K562 (cell line): ENCODE data around the gene EIF1. TPM values are rescaled to one million over a fixed set of nuclear protein-coding genes. Genes with fewer than 3 reads are reported as not detected.

Source experiments
- ATAC-seq: fragments of 200-7000 bp; cut with Tn5 transposase; 3 replicates; pipeline ENCODE4 v1.9.1; 2020; ENCODE audit warnings: moderate library complexity
- BruUV-seq: library from RNA; stranded (reverse); fragments of 400-500 nt; replicated peaks from 2 replicates; lab custom pipeline; 2021; lab: Mats Ljungman, UMichigan
- CTCF ChIA-PET: fragments of 300-600 bp; formaldehyde crosslinking; extraction: SDS; loops from one replicate; lab custom pipeline; 2021; ENCODE audit warnings: low intra/inter-chr PET ratio; lab: Yijun Ruan, JAX
- POLR2A ChIA-PET: fragments of 300-600, 350-650 bp; sonication (Branson Sonifier 250); formaldehyde crosslinking; extraction: SDS; loops from one replicate; lab custom pipeline; 2021; ENCODE audit warnings: antibody characterized with exemption, inconsistent platforms; lab: Yijun Ruan, JAX
- DNase-seq, 4 experiments: peaks; one replicate each; pipeline versions ENCODE4 v3.0.0 to v3.0.0-alpha.2; 2011 to 2018; ENCODE audit warnings: low spot score in 3 of 4, mixed read lengths in 3 of 4; ENCODE audit errors: extremely low read depth in 1 of 4
- FAIRE-seq: peaks from 2 replicates; lab custom pipeline; 2011; peaks lifted over from hg19 to GRCh38; lab: Jason Lieb, UNC
- H2AFZ ChIP-seq: 2 replicates; pipeline ENCODE4 v1.6.0; 2011; ENCODE audit warnings: low read depth, low read length, control low read depth, inconsistent platforms
- H3K27ac ChIP-seq: fragments of 200-600 bp; 3 replicates; pipeline ENCODE4 v1.8.0; 2011; ENCODE audit warnings: low read depth, mild to moderate bottlenecking, control low read depth, inconsistent platforms, low read length, moderate library complexity, mixed read lengths; ENCODE audit errors: extremely low read depth
- H3K27me3 ChIP-seq, 2 experiments: fragments of 300-600 bp in 1 of 2; 2 replicates in 1 of 2; 3 replicates in 1 of 2; pipeline versions ENCODE4 v1.6.0 to v1.8.0; 2011; ENCODE audit warnings: inconsistent platforms in 2 of 2, low read length in 2 of 2, mild to moderate bottlenecking in 1 of 2, mixed read lengths in 1 of 2, moderate library complexity in 1 of 2; ENCODE audit not compliant: control insufficient read depth in 2 of 2, insufficient read depth in 2 of 2
- H3K36me3 ChIP-seq: fragments of 300-600 bp; 3 replicates; pipeline ENCODE4 v1.8.0; 2011; ENCODE audit warnings: mild to moderate bottlenecking, low read length, inconsistent platforms; ENCODE audit not compliant: control insufficient read depth, insufficient read depth
- H3K4me1 ChIP-seq, 2 experiments: fragments of 200-600 bp in 1 of 2; replicated peaks in 1 of 2; 2 replicates in 1 of 2; 3 replicates in 1 of 2; pipeline versions ENCODE4 v1.5.1 to v1.8.0; 2011; ENCODE audit warnings: inconsistent platforms in 2 of 2, low read length in 2 of 2, mild to moderate bottlenecking in 1 of 2, mixed read lengths in 1 of 2, moderate library complexity in 1 of 2; ENCODE audit not compliant: control insufficient read depth in 2 of 2, insufficient read depth in 2 of 2
- H3K4me2 ChIP-seq: 2 replicates; pipeline ENCODE4 v1.6.1; 2011; ENCODE audit warnings: low read length, control low read depth, inconsistent platforms, mixed read lengths; ENCODE audit not compliant: insufficient read depth
- H3K4me3 ChIP-seq: fragments of 200-600 bp; sonication (generic), shearing (Covaris generic); 2 replicates; pipeline ENCODE4 v1.5.1; 2016; ENCODE audit warnings: control low read depth, inconsistent platforms
- H3K79me2 ChIP-seq: fragments of 200-600 bp; 3 replicates; pipeline ENCODE4 v1.8.0; 2011; ENCODE audit warnings: low read length, inconsistent platforms; ENCODE audit not compliant: control insufficient read depth, insufficient read depth
- H3K9ac ChIP-seq, 2 experiments: 2 replicates each; pipeline versions ENCODE4 v1.6.0 to v1.6.1; 2011; ENCODE audit warnings: low read depth in 2 of 2, low read length in 2 of 2, control low read depth in 1 of 2, inconsistent platforms in 1 of 2, mild to moderate bottlenecking in 1 of 2, mixed read lengths in 1 of 2; ENCODE audit not compliant: insufficient read depth in 1 of 2
- H3K9me1 ChIP-seq: one replicate; pipeline ENCODE4 v1.6.0; 2011; ENCODE audit warnings: inconsistent platforms, mild to moderate bottlenecking, low read length, moderate library complexity; ENCODE audit not compliant: control insufficient read depth, insufficient read depth
- H3K9me3 ChIP-seq: replicated peaks from 2 replicates; pipeline ENCODE4 v1.5.1; 2011; ENCODE audit warnings: low read depth, low read length, inconsistent platforms; ENCODE audit not compliant: control insufficient read depth, insufficient read depth
- H4K20me1 ChIP-seq: replicated peaks from 2 replicates; pipeline ENCODE4 v1.6.1; 2011; ENCODE audit warnings: low read length, inconsistent platforms, mixed read lengths; ENCODE audit not compliant: control insufficient read depth, insufficient read depth
- BCL6 ChIP-seq: fragments of 250-450 bp; sonication (Bioruptor Pico); IDR thresholded peaks from 2 replicates; pipeline ENCODE4 v1.4.0; 2020
- C11orf30 ChIP-seq: fragments of 450-650 bp; IDR thresholded peaks from 2 replicates; pipeline ENCODE4 v1.6.1; 2016; ENCODE audit warnings: low read depth, mild to moderate bottlenecking
- CBX5 ChIP-seq: IDR thresholded peaks from 2 replicates; pipeline ENCODE4 v1.6.1; 2014; ENCODE audit warnings: low read depth, borderline replicate concordance
- NR3C1 ChIP-seq: sonication (generic); formaldehyde crosslinking; IDR thresholded peaks from 2 replicates; pipeline ENCODE4 v1.8.1; 2022; ENCODE audit warnings: missing genetic modification reagents
- PHB ChIP-seq: fragments of 250-450 bp; sonication (Bioruptor Pico); IDR thresholded peaks from 2 replicates; pipeline ENCODE4 v1.5.0; 2021
- SAP30 ChIP-seq: fragments of 200-600 bp; sonication (generic); IDR thresholded peaks from 2 replicates; pipeline ENCODE4 v1.6.1; 2012; ENCODE audit warnings: borderline replicate concordance, low read depth, mild to moderate bottlenecking, moderate library complexity, low read length, control low read depth, inconsistent platforms; ENCODE audit not compliant: insufficient read depth, poor library complexity, severe bottlenecking
- TCF3 ChIP-seq: sonication (generic); formaldehyde crosslinking; IDR thresholded peaks from 2 replicates; pipeline ENCODE4 v1.4.0; 2020; ENCODE audit warnings: mild to moderate bottlenecking, missing genetic modification reagents
- ZNF232 ChIP-seq: sonication (generic); formaldehyde crosslinking; IDR thresholded peaks from 2 replicates; pipeline ENCODE4 v1.8.0; 2022; ENCODE audit warnings: mild to moderate bottlenecking, missing genetic modification reagents
- ZNF639 ChIP-seq, 2 experiments: fragments of 200-800 bp in 1 of 2; sonication (Bioruptor generic) in 1 of 2; sonication (generic) in 1 of 2; formaldehyde crosslinking in 1 of 2; IDR thresholded peaks in 1 of 2; conservative IDR thresholded peaks in 1 of 2; 2 replicates each; pipeline versions ENCODE4 v1.5.0 to v1.6.1; 2016 to 2020; ENCODE audit warnings: missing compliant biosample characterization in 1 of 2, missing genetic modification characterization in 1 of 2, missing genetic modification reagents in 1 of 2
- ZNF696 ChIP-seq: fragments of 250-450 bp; sonication (Bioruptor Pico); conservative IDR thresholded peaks from 2 replicates; pipeline ENCODE4 v1.4.0; 2020; ENCODE audit warnings: mild to moderate bottlenecking, moderate library complexity
- WGBS: fragments of 100-300 bp; shearing (Covaris generic); methylation state at CpG from one replicate; pipeline ENCODE4 v1.1.6; 2016; ENCODE audit warnings: low coverage, mixed read lengths; ENCODE audit not compliant: insufficient coverage; ENCODE audit errors: missing lambda C conversion rate; 5-methylcytosine and 5-hydroxymethylcytosine counted together
- in situ Hi-C: fragments of 300-500 bp; cut with MboI; formaldehyde crosslinking; loops from 4 replicates; pipeline ENCODE4 v1.15.0; 2018; ENCODE audit warnings: inconsistent platforms, mixed read lengths
- intact Hi-C: fragments of 100-400 bp; cut with micrococcal nuclease; formaldehyde crosslinking; loops from 2 replicates; pipeline ENCODE4 v1.14.2; 2022
- polyA plus RNA-seq, 8 experiments: library from polyadenylated mRNA; depleted of rRNA in 4 of 8; stranded (reverse) in 5 of 8; unstranded in 3 of 8; fragments of >200 nt; fragmentation: Nextera tagmentation in 2 of 8; fragmentation: Illumina TruSeq in 1 of 8; extraction: Ambion mirVana in 2 of 8; extraction: Trizol in 1 of 8; gene quantifications; 2 replicates each; pipeline versions ENCODE4 v1.2.1 to v1.2.3, GENCODE V29; 2011 to 2014; ENCODE audit warnings: inconsistent platforms in 1 of 8, missing spikeins in 1 of 8
- total RNA-seq, 7 experiments: library from RNA; depleted of rRNA in 6 of 7; stranded (reverse); fragments of >200 nt in 6 of 7; fragmentation: Illumina TruSeq in 2 of 7; extraction: Trizol in 2 of 7; gene quantifications; 2 replicates each; pipeline versions ENCODE4 v1.2.1 to v1.2.3, GENCODE V29; 2011 to 2021; ENCODE audit warnings: low replicate concordance in 1 of 7
- TF ChIP-seq, protein P1 (sequence below): fragments of 250-450 bp; sonication (Bioruptor Pico); IDR thresholded peaks from 2 replicates; pipeline ENCODE4 v1.4.0; 2020; ENCODE audit warnings: mild to moderate bottlenecking, moderate library complexity

Gene EIF1
- total and polyA plus RNA-seq, 9 of the 15 experiments (the other 6 are each of a cell fraction or from before 2014, with no cell fraction given) = 67.0 to 1,204 (median 320) TPM

DNA sequence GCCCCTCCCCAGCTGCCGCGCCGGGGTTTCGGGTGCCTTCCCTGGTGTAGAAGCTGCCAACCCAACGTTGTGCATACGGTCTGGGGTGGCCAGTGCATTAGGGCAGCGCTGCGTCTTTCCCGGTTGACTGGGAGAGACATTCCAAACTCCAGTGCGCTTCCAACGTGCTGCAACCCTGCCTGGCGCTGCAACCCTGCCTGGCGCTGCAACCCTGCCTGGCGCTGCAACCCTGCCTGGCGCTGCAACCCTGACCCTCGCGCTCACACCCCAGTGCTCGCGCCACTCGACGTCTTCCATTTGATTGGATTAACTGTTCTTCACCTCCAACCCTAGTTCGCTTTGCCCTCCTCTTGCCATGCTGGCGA is 46.2 kb downstream of the EIF1 start:
- BruUV-seq = no TSS peak

DNA sequence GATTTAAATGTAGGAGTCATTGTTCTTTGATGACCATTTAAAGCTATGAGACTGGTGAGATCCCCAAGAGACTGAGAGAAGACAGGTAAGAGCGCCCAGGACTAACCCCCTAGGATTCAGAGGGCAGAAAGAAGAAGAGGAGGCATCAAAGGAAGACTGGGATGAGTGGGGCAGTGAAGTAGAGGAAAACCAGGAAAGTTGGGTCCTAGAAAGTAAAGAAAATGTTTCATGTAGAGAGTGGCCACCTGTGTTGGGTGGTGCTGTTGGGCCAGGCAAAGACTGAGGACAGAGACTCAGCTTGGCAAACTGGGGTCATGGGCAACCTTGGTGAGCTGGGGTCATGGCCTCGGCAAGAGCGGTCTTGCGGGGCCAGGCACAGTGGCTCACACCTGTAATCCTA is 47.1 kb downstream of the EIF1 start:
- POLR2A ChIA-PET = interaction anchor here (1.1 to 1.2 kb wide), 2 partner anchors 47 to 50 kb away, joined by 5 read pairs; partner anchors contain the start of gene EIF1
- Histone ChIP-seq H3K36me3 (no peaks in the 10 kb centered on the region), H3K9ac (no peak overlapping the region), H3K27me3 (peaks cover 32 to 49% of the 10 kb centered on the region in 2 experiments), H3K4me3 (no peak overlapping the region), H3K9me1 (no peaks in the 10 kb centered on the region), H3K27ac (no peak overlapping the region), H2AFZ (no peak overlapping the region), H3K4me1 (peaks cover 4 to 25% of the 10 kb centered on the region in 2 experiments; a peak in 4 of 5 replicates), H3K4me2 (no peak overlapping the region), H4K20me1 (no peaks in the 10 kb centered on the region; the same call in 1 of the 2 replicates), H3K79me2 (no peaks in the 10 kb centered on the region), H3K9me3 (no peaks in the 10 kb centered on the region)
- intact Hi-C loops = loop anchor here (5.0 kb wide), 1 partner anchor 152 kb away; no protein-coding TSS in a partner anchor
- in situ Hi-C loops = loop anchor here (5.0 to 25.0 kb wide), 4 partner anchors 67 to 377 kb away; partner anchors contain the start of genes DHX58, HSPB9 and KAT2A
- 0% methylated on average over 4 of the region's 4 CpGs for WGBS
- CTCF ChIA-PET = no interaction called here
- no peak for TF ChIP-seq ZNF639 (CRISPR knock-in tag; conservative IDR thresholded peaks at IDR 0.05 in 1 of 2, IDR thresholded peaks at IDR 0.05 in 1 of 2)
- TF ChIP-seq BCL6 (CRISPR knock-in tag) = no peak
- TF ChIP-seq ZNF696 (CRISPR knock-in tag) = no peak
- no peak for TF ChIP-seq PHB
- TF ChIP-seq TCF3 (CRISPR knock-in tag) = no peak
- no peak for TF ChIP-seq ZNF232
- TF ChIP-seq SAP30 = no peak
- TF ChIP-seq CBX5 = no peak
- no peak for TF ChIP-seq NR3C1
- TF ChIP-seq, protein P1, sequence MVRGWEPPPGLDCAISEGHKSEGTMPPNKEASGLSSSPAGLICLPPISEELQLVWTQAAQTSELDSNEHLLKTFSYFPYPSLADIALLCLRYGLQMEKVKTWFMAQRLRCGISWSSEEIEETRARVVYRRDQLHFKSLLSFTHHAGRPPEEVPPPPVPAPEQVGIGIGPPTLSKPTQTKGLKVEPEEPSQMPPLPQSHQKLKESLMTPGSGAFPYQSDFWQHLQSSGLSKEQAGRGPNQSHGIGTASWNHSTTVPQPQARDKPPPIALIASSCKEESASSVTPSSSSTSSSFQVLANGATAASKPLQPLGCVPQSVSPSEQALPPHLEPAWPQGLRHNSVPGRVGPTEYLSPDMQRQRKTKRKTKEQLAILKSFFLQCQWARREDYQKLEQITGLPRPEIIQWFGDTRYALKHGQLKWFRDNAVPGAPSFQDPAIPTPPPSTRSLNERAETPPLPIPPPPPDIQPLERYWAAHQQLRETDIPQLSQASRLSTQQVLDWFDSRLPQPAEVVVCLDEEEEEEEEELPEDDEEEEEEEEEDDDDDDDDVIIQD (CRISPR knock-in tag) = no peak
- FAIRE-seq (no peak), DNase-seq (no peak), ATAC-seq (no peak)
- no TSS peak for BruUV-seq

More for the DNA sequence above, 46.2 kb downstream of the EIF1 start:
- Histone ChIP-seq H3K9me1 (no peaks in the 10 kb centered on the region), H3K79me2 (no peaks in the 10 kb centered on the region), H3K4me1 (peaks cover 4 to 22% of the 10 kb centered on the region in 2 experiments; a peak in 4 of 5 replicates), H2AFZ (no peak overlapping the region), H3K36me3 (no peaks in the 10 kb centered on the region), H3K4me2 (no peak overlapping the region), H4K20me1 (no peaks in the 10 kb centered on the region; the same call in 1 of the 2 replicates), H3K27me3 (peaks cover 35 to 55% of the 10 kb centered on the region in 2 experiments), H3K27ac (no peak overlapping the region), H3K9me3 (no peaks in the 10 kb centered on the region), H3K9ac (no peak overlapping the region; a peak in 1 of 4 replicates)
- no peak for DNase-seq
- ATAC-seq = no peak
- POLR2A ChIA-PET = interaction anchor here (1.1 kb wide), 2 partner anchors 51 to 88 kb away, joined by 4 to 5 read pairs; no protein-coding TSS in a partner anchor
- in situ Hi-C loops (loop anchor here (5.0 to 25.0 kb wide), 4 partner anchors 67 to 377 kb away; partner anchors contain the start of genes DHX58, HSPB9 and KAT2A), intact Hi-C loops (loop anchor here (5.0 kb wide), 1 partner anchor 152 kb away; no protein-coding TSS in a partner anchor)
- TF ChIP-seq C11orf30 = no peak
- TF ChIP-seq, all 486 proteins: peak for 0
- CTCF ChIA-PET = no interaction called here
- 14% methylated on average over 21 of the region's 23 CpGs for WGBS
- H3K4me3 ChIP-seq = no peak overlapping the region
- FAIRE-seq = no peak
